AG20443 (cell line): ENCODE measurements around the gene CHST6.
"Not testable (repeated sequence)": the region's sequence is repeated elsewhere in the genome, so short reads cannot be mapped to it uniquely, and the experiment has no call there.

Experiments used
- DNase-seq: peaks from one replicate; pipeline ENCODE4 v3.0.0; 2012; ENCODE audit warnings: low spot score, mixed read lengths

Gene CHST6

DNA sequence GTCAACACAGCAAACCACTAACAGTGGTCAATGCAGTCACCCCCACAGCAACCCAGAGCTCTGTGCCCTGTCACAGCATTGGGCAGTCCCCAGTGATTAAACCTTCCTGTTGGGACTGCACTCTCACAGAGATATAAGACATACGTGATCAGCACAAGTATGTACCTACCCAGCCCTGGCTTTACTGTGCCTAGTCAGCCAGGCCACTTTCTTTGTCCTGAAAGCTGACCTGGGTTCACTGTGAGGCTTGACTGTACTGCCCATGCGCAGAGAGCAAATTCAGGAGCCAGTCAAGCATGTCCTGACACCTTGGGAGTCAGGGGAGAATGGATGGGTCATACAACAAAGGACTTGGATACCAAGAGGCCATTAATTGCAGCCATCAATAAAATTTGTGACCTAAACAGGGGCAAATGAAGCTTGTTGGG is 19.8 kb downstream of the CHST6 start:
- DNase-seq, result no peak

DNA sequence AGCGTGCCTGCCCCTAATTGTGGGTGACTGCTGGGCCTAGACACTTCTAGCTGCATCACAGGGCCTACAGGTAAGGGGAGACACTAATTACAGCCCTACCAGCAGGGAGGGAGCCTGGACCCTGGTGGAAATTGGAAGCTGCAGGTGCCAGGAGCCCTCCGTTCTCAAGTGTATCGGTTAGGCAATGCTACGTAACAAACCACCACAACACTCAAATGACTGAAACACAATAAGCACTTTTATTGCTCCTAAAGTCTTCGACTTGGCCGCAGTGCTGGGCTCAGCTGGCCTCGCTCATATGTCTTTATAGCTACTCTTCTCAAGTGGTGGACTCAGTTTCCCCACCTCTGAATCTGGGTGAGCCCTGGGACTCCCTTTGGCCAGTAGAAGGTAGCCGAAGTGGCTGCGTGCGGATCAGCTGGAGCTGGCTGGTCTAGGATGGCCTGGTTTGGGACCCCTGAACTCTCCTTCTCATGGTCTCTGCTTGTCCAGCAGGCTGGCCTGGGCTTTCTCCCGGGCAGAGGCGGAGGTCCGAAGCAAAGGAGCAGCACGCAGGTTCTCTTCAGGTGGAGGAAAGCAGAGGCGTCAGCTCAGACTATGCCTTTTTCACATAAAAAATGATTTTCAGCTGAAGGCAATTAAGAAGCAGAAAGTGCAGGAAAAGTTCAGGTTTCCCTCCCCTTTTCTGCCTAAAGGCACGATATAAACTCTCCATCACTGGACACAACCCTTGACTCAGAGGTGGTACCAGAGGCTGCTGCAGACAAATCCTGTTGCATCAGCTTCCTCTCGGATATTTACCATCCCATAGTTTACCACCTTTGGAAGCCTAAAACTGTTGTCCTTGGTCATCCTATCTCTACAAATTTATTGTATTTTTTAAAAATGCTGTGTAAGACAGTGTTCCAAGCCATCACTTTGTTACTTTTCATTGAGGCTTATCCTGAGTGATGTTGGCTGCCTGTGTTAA is 22.0 kb downstream of the CHST6 start:
- DNase-seq, result no peak

DNA sequence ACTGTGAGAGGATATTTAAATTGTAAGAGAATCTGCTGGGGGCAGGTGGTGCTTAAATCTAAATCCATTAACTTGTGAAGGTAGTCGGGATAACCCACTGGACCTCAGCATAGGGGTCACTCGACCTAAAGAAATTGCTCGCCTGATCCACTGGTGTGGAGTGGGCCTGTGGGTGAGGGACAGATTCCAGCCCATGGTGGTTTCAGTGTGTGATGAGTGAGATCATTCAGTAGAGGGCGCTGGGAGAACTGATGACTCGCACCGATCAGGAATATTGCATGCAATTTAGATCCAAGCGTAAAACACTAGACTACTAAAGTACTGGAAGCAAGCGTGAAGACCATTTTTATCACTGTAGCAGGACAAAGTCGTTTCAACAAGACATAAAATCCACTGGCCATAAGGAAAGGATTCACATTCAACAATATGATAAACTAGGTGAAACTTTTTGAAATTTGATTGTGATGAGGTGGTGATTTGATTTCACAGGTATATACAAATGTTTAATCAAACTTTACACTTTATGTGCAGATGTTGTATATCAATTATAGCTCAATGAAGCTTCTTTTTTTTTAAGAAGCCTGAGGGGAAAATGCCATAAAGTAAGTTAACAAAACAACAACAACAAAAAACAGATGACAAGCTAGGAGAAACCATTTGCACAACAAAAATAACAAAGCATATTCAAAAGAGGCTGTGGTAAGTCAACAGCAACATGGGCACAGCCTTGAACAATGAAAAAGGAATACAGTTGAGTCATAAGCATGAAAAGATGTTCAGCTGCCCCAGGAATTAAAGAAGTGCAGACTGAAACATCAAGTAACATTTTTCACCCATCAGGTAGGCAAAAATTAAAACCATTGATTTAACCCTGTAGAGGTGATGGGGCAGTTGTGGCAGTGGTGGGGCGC is 23.3 kb downstream of the CHST6 start:
- DNase-seq, result peak; percentile 87

DNA sequence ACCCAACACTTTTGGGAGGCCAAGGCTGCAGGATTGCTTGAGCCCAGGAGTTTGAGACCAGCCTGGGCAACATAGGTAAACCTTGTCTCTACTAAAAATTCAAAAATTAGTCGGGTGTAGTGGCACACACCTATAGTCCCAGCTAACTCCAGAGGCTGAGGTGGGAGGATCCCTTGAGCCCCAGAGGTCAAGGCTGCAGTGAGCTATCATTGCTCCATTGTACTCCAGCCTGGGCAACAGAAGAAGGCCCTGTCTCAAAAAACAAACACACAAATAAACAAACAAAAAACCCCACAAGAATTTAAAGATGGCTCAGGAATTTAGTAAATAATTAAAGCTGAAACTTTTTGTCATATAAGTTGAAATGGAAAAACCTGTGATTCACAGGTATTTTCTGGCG is 28.5 kb downstream of the CHST6 start:
- DNase-seq, result no peak

DNA sequence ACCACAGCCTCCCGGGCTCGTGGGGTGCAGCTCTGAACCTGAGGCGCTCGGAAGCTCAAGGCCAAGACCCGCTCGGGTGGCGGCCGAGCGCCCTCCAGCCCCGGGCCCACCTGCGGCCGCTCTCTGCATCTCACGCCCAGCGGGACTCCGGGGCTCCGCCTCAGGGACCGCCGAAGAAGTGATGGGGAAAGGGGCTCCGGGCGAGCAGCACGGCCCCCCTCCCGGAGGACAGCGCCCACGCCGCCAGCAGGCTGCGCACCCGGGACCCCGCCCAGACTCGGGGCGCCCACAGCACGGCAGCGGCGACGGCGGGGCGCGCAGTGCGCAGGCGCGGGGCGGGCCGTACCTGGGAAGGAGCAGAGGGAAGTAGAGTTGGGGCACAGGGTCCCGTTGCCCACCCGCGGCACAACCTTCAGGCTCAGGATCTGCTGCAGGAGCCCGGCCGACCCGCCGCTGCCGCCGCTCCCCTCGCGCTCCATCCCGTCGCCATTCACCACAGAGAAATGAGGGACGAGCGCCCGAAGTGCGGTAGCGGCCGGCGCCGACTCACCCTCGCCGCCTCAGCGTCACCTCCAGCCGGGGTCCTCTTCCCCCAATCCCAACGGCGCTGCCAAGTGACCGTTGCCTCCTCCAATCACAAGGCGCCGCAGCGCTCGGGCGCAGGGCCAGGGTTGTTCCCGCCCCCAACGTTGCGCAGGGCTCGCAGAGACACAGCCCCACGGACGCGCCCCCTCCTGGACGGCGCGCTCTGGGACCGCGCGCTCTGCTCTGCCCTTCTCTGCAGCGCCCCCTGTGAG is 30.9 kb downstream of the CHST6 start, which contains the start of gene TMEM170A:
Gene TMEM170A, minus strand, starts transcription at position 568 of the 797 bp plus-strand sequence. Its CDS starts 89 bp downstream, at position 479.
- peak; percentile 98 for DNase-seq

DNA sequence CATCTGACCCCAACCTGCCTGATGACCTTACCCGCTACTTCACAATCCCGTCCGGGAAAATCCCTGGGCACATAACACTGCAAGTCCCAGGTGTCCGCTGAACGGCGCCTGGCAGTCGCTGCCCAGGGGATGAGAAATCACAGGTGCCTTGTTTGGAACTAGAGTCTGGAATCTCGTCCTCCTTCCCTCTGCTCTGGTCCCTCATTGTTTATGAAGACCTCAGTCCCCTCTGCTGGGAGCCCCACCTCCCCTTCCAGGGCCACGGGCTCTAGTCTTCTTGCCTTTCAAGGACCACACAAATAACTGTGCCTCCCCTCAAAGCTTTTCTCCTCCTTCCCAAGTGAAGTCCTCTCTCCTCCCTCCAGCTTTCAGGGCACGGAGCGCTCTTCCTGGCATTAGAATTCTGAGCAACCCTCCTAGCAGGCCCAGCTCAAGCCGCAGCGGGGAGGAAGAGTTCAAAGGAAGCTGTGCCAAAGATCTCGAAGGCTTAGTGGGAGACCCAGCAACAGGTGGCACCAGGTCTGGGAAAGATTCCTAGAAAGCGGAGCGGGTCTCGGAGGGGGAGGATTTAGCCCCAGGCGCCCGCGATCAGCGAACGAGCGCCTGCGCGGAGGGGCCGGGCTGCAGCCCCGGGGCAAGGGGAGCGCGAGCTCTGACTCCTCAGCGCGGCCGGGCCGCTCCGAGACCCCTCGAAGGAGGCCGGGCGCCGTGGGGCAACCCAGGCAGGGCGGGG is 31.7 kb downstream of the CHST6 start:
- peak; percentile 57 for DNase-seq

DNA sequence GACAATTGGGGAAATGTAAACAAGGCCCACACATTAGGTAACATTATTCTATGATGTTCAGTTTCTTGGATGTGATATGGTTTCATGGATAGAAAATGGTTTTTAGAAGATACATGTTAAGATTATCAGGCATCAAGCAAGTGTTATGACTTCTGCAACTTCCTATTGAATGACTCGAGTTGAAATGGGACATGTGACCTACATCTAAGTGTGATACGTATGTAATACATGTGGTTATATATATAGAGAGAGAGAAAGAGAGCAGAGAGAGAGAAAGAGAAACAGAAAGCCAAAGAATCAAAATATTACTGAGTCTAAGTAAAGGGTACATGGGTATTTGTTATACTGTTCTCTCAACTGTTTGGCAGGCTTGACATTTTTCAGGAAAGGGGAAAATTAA is 32.4 kb downstream of the CHST6 start:
- no peak for DNase-seq

DNA sequence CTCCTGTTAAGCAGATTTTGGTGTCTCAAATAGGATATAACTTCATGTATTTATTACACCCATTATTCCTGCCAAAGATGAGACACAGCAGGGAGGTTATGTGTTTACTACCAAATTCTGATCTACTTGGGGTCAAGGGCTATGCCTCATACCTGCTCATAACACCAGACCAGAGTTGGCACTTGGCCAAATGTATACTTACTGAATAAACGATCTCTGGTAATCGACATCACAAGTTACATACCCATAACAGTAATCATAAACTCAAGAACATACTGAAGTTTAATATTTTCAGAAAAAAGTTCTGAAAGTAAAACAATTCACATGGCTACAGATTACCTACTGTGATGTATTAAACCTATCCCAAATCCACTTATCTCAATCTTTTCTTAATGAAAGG is 33.7 kb downstream of the CHST6 start:
- no peak for DNase-seq

DNA sequence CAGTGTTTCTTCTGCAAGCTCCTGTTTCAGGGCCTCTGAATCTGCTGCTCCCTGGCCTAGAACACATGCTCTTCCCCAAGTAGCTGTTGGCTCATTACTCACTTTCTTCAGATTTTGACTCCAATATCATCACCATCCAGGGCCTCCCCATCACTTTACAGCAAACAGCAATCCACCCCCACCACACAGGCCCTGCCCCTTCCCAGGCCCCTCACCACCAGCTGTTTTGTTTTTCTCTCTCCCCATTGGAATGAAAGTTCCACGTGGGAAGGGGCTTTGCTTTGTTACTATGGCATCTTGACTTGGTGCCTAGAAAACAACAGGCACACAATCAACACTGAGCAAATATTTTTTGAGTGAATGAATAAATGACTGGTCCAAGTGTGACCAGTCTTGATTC is 34.8 kb downstream of the CHST6 start:
- DNase-seq, result no peak

DNA sequence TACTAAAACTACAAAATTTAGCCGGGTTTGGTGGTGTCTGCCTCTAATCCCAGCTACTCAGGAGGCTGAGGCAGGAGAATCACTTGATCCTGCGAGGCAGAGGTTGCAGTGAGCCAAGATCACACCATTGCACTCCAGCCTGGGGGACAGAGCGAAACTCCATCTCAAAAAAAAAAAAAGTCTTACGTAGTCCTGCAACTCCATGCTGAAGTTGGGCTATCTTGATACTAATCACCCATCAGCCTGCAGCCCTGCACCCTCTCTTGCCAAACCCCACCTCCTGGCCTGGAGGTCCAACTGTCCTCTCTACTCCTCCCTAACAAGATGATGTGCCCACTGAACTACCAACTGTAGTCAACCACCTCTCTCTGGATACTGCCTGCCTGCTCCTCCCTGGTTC is 35.5 kb downstream of the CHST6 start:
- no peak for DNase-seq

DNA sequence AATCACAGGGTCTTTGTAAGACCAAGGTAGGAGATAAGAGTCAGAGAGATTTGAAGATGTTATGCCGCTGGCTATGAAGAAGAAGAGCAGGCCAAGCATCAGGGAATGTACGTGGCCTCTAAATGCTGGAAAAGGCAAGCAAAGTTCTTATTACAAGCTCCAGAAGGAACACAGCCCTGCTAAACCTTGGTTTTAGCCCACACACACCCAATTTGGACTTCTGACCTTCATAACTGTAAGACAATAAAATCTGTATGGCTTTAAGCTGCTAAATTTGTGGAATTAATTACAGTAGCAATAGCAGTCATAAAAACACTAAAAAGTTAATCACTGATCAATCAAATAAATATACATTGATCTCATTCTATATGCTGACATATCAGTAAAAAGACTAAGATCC is 36.8 kb downstream of the CHST6 start:
- DNase-seq, result no peak

DNA sequence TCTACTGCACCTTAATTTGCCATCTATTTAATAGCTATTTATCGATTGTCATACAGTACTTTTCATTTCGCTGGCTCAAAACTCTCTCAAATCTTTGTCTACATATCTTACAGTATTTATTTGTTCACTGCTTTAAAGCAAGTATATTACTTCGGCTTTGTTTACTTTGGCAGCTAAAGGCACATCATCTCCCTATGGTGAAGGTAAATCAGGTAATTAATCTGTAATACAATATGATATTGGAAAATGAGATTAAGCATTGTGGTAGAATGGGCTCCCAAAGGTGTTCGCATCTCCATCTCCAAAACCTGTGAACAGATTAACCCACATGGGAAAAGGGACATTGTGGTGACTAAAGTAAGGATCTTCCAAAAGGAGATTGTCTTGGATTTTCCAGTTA is 37.2 kb downstream of the CHST6 start:
- no peak for DNase-seq

DNA sequence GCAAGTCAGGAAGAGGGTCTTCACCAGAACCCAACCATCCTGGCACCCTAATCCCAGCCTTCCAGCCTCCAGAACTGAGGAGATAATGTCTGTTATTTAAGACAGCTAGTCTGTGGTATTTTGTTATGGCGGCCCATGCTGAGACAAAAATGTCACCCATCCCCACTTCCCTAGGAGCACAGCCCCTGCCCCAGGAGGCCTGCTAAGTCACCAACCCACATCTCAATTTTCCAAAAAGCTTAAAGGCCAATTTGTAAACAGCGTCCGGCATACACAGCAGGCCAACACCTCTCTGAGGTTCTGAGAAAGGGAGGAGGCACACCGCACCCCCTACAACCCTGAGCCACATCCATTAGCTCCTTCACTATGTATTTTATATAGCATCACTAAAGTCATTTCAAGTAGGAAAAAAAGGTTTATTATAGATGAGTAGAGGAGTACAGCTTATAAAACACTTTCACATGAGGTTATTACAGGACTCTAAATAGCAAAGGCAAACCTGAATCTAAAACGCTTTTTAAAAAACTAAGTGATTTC is 37.7 kb downstream of the CHST6 start:
- no peak for DNase-seq

DNA sequence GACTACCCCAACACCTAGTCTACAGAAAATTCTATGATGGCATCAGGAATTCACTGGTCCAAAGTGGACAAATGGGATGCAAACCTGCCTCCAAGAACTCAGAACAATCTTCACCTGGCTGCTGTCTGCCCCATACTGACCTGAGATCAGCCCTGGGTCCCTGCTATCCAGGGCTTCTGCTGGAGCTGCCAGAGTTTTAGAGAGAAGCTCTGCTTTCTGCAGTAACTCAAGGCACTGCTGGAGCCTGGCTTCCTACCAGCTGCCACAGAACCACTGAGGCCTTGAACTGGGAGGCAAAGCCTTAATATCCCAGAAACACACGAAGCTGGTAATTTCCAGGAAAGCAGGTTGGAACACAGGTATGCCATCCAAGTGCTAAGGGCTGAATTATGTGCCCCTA is 38.3 kb downstream of the CHST6 start:
- no peak for DNase-seq

DNA sequence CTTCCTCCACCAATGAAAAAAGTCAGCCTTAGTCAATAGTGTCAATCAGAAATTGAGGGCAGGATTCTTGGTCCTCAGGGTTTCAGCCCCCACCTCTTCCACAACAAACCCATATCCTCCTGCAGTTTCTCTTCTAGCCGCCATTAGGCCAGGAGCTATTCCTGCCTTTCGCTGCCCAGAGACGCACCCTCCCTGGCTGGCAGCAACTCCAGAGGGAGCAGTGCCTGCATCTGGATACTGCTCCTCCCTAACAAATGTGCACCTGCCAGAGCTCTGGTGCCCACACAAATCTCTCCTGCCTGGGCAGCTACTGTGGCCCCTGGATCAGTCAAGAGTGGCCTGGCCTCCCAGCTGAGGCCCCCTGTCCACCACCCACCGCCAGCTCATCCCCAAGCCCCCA is 38.8 kb downstream of the CHST6 start:
- not testable (repeated sequence) for DNase-seq

DNA sequence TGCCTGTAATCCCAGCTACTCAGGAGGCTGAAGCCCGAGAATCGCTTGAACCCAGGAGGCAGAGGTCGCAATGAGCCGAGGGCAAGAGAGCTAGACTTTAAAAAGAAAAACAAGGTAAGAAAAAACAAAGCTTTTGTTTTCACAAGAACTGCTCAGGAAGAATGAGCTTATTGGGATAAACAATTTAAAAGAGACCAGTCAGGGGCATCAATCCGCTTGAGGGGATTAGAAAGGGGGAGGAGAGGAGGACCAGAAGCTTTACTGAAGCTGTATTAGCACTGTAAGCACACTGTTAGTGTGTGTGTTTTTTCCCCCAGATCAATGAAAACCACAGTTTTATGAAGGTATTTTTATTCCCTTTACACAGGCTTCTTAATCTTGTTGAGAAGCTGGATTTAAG is 39.6 kb downstream of the CHST6 start:
- no peak for DNase-seq

DNA sequence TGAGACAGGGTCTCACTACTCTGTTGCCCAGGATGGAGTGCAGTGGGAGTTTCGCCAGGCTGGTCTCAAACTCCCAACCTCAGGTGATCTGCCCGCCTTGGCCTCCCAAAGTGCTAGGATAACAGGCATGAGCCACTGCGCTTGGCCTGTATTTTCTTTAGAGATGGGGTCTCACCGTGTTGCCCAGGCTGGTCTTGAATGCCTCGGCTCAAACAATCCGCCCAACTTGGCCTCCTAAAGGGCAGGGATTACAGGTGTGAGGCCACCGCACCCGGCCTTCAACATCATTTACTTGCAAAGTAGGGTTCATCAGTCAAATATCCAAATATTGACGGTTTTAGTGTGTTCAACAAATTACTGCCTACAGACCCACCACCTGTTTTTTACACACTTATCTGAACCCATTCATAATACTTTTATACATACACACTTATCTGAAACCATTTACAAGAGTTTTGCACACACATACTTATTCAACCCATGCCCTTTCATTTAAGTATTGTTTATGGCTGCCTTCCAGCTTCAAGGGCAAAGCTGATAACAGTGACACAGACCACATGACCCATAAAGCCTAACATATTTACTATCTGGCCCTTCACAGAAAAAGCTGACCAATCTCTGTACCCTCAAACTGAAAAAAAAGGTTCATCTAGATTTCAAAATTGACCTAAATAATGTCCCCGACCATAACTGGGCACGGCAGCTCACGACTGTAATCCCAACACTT is 42.6 kb downstream of the CHST6 start:
- DNase-seq, result no peak

DNA sequence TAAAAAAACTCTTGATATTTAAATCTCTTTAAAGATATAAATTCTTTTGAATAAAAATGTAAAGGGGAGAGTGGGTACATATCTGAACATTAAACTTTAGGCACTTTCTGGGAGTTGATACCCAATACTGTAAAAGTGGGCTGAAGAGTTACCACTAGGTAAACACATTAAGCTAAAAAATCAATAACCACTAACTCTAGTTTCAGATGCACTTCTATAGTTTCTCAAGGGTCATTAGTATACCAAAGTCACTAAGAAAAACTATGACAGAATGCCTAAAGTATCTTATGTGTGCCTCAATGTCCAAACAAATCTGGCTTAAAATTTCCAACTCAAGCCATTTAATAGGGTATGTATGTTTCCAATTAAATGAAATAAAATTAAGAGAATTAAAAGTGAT is 48.8 kb downstream of the CHST6 start:
- DNase-seq, result no peak

DNA sequence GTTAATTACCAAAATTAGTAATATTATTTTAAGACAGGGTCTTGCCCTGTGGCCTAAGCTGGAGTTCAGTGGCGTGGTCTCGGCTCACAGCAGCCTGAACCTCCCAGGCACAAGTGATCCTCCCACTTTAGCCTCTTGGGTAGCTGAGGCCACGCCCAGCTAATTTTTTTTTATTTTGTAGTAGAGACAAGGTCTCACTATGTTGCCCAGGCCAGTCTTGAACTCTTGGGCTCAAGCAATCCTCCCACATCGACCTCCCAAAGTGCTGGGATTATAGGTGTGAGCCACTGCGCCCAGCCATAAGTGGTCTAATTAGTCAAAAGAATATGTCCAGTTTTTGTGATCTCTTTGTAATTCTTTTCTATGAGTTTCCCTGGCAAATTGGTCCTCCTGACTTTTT is 49.9 kb downstream of the CHST6 start:
- no peak for DNase-seq

DNA sequence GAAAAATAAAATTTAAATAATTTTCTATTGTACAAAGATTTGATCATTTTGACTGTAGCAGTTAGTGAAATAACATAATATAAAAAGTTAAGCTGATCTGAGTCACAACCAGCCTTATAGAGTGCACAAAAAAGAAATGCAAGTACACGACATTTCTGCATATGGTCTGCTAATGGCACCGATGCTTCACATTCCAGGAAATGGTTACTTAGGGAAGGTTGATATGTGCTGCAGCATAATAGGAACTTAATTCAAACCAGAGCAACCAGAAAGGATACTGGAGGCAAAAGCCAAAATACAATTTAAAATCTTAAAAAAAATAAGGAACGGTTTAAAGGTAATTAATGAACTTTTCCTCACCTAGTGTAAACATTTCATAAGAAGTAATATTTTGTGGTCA is 51.9 kb downstream of the CHST6 start:
- peak; percentile 60 for DNase-seq
